ENCODE measurements around the gene FGF8. TPM values are rescaled to one million over a fixed set of nuclear protein-coding genes. Genes with fewer than 3 reads are reported as not detected.

FGF8 gene
- total RNA-seq, 1 experiment from 2014 or later: 0.39 TPM

GRCh38 chr10:101767966-101768790, 7.7 kb downstream of the FGF8 start:
- ChIA-PET CTCF (interaction anchor here (0.6 kb wide), 1 partner anchor 316 kb away, joined by 15 read pairs; no protein-coding TSS in a partner anchor), POLR2A (interaction anchor here (0.6 kb wide), 1 partner anchor 174 kb away, joined by 3 read pairs; no protein-coding TSS in a partner anchor)
- BruUV-seq (replicated peaks): no TSS peak

GRCh38 chr10:101767600-101767945, 8.3 kb downstream of the FGF8 start:
- BruUV-seq (replicated peaks): no TSS peak
- in situ Hi-C loops (cut with HindIII; ENCODE audit: low pct_unique_long_range_greater_than_20kb, low sequenced_read_pairs): no loop called here
- no peaks in the 10 kb centered on the region for H3K27me3 ChIP-seq (ENCODE audit: control insufficient read depth, insufficient read depth, low read length)
- ChIA-PET CTCF (no interaction called here), POLR2A (no interaction called here)
- no peak for DNase-seq (ENCODE audit: low read depth, low spot score)
- H3K9me3 ChIP-seq (ENCODE audit: control insufficient read depth, insufficient read depth, low read depth, low read length): no peaks in the 10 kb centered on the region
- H3K27ac ChIP-seq (ENCODE audit: low read length): no peak overlapping the region
- TF ChIP-seq TCF7L2 (IDR thresholded peaks at IDR 0.05; ENCODE audit: low read depth, low read length) (no peak), CTCF (IDR thresholded peaks at IDR 0.05) (no peak), REST (IDR thresholded peaks at IDR 0.05; ENCODE audit: insufficient read depth in 1 of 2, low read depth in 2 of 2, low read length in 1 of 2) (no peak), POLR2AphosphoS5 (IDR thresholded peaks at IDR 0.05; ENCODE audit: low read depth, low read length) (no peak), SIN3A (IDR thresholded peaks at IDR 0.05; ENCODE audit: borderline replicate concordance, insufficient read depth, low read depth, low read length) (no peak)
- no peak for ATAC-seq
- no peaks in the 10 kb centered on the region for H3K4me1 ChIP-seq (ENCODE audit: control insufficient read depth, insufficient read depth, low read length)
- intact Hi-C loops (cut with micrococcal nuclease; ENCODE audit: unreplicated experiment): no loop called here
- H3K36me3 ChIP-seq (ENCODE audit: control insufficient read depth, insufficient read depth, low read length): no peaks in the 10 kb centered on the region
- H3K4me3 ChIP-seq (ENCODE audit: low read depth in 2 of 2, low read length in 2 of 2): no peak overlapping the region

More at GRCh38 chr10:101767966-101768790, 7.7 kb downstream of the FGF8 start:
- no peaks in the 10 kb centered on the region for H3K4me1 ChIP-seq (ENCODE audit: control insufficient read depth, insufficient read depth, low read length)
- no peak for TF ChIP-seq TCF7L2 (IDR thresholded peaks at IDR 0.05; ENCODE audit: low read depth, low read length)
- TF ChIP-seq POLR2AphosphoS5 (IDR thresholded peaks at IDR 0.05; ENCODE audit: low read depth, low read length): no peak
- TF ChIP-seq REST (IDR thresholded peaks at IDR 0.05; ENCODE audit: insufficient read depth in 1 of 2, low read depth in 2 of 2, low read length in 1 of 2): no peak
- TF ChIP-seq SIN3A (IDR thresholded peaks at IDR 0.05; ENCODE audit: borderline replicate concordance, insufficient read depth, low read depth, low read length): no peak
- no peak for TF ChIP-seq CTCF (IDR thresholded peaks at IDR 0.05)
- no peak overlapping the region for H3K4me3 ChIP-seq (ENCODE audit: low read depth in 2 of 2, low read length in 2 of 2)
- H3K27me3 ChIP-seq (ENCODE audit: control insufficient read depth, insufficient read depth, low read length): no peaks in the 10 kb centered on the region
- no peak overlapping the region for H3K27ac ChIP-seq (ENCODE audit: low read length)
- ATAC-seq: no peak
- in situ Hi-C loops (cut with HindIII; ENCODE audit: low pct_unique_long_range_greater_than_20kb, low sequenced_read_pairs): no loop called here
- no peaks in the 10 kb centered on the region for H3K36me3 ChIP-seq (ENCODE audit: control insufficient read depth, insufficient read depth, low read length)
- no peaks in the 10 kb centered on the region for H3K9me3 ChIP-seq (ENCODE audit: control insufficient read depth, insufficient read depth, low read depth, low read length)
- no peak for DNase-seq (ENCODE audit: low read depth, low spot score)
- intact Hi-C loops (cut with micrococcal nuclease; ENCODE audit: unreplicated experiment): no loop called here
